ENCODE results near the gene TTC7B. TPM values are rescaled to one million over a fixed set of nuclear protein-coding genes. Genes with fewer than 3 reads are reported as not detected.

TTC7B gene
- total RNA-seq, 4 donors from 2014 or later: 3.3 to 18.1 (median 10.0) TPM

DNA sequence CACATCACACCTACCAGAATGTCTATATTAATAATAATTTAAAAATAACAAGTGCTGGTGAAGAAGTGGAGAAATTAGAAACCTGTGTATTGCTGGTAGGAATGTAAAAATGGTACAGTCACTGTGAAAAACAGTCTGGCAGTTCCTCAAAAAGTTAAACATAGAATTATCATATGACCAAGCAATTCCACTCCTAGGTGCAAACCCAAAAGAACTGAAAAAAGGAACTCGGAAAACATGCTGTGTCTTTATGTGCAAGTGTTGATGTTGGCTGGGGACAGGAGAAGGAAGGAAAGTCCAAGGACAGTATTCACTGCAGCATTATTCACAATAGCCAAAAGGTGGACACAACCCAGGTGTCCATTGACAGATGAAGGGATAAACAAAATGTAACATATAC, 146.5 kb downstream of the TTC7B start:
- TF ChIP-seq POLR2A (IDR thresholded peaks at IDR 0.05): no peak
- TF ChIP-seq, protein P1, sequence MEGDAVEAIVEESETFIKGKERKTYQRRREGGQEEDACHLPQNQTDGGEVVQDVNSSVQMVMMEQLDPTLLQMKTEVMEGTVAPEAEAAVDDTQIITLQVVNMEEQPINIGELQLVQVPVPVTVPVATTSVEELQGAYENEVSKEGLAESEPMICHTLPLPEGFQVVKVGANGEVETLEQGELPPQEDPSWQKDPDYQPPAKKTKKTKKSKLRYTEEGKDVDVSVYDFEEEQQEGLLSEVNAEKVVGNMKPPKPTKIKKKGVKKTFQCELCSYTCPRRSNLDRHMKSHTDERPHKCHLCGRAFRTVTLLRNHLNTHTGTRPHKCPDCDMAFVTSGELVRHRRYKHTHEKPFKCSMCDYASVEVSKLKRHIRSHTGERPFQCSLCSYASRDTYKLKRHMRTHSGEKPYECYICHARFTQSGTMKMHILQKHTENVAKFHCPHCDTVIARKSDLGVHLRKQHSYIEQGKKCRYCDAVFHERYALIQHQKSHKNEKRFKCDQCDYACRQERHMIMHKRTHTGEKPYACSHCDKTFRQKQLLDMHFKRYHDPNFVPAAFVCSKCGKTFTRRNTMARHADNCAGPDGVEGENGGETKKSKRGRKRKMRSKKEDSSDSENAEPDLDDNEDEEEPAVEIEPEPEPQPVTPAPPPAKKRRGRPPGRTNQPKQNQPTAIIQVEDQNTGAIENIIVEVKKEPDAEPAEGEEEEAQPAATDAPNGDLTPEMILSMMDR (IDR thresholded peaks at IDR 0.05): no peak
- H3K4me1 ChIP-seq: peaks cover 5 to 23% (median 7%) of the 10 kb centered on the region in 3 donors
- H3K4me3 ChIP-seq: no peak overlapping the region
- H3K36me3 ChIP-seq: peaks cover 0 to 10% (median 0%) of the 10 kb centered on the region in 3 donors
- H3K27me3 ChIP-seq: no peaks in the 10 kb centered on the region
- H3K9me3 ChIP-seq: no peaks in the 10 kb centered on the region
- H3K27ac ChIP-seq: no peak overlapping the region
- WGBS, 2 donors: 71 to 89% methylated on average over 1 of the region's 1 CpG
- intact Hi-C loops (cut with DNase I): no loop called here
- no peak for DNase-seq

DNA sequence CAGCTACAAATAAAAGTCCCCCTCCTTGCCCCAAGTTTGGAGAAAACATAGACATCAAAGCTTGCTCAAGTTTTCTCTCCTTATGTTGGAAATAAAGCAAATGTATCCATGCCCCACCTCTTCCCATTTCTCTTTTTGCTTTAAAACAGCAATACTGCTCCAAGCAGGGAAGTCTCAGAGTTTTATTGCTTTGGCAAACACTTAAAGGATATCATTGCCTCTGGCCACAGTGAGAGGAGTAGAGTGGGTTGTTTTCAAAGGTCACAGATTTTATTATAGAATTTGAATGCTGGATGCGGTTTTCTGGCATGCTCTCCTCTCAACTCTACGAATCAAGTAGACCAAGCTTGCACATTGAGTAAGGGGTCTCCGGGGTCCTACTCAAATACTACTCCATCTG, 149.7 kb downstream of the TTC7B start:
- Histone ChIP-seq H3K27ac (no peak overlapping the region), H3K36me3 (peaks cover 0 to 10% (median 0%) of the 10 kb centered on the region in 3 donors), H3K4me1 (peaks cover 0 to 7% (median 0%) of the 10 kb centered on the region in 3 donors), H3K4me3 (no peak overlapping the region), H3K9me3 (no peaks in the 10 kb centered on the region), H3K27me3 (no peaks in the 10 kb centered on the region)
- intact Hi-C loops (cut with DNase I): no loop called here
- 49 to 77% methylated on average over 3 of the region's 3 CpGs for WGBS, 2 donors
- no peak for TF ChIP-seq POLR2A (IDR thresholded peaks at IDR 0.05)
- TF ChIP-seq, protein P1 (IDR thresholded peaks at IDR 0.05): no peak
- no peak for DNase-seq

DNA sequence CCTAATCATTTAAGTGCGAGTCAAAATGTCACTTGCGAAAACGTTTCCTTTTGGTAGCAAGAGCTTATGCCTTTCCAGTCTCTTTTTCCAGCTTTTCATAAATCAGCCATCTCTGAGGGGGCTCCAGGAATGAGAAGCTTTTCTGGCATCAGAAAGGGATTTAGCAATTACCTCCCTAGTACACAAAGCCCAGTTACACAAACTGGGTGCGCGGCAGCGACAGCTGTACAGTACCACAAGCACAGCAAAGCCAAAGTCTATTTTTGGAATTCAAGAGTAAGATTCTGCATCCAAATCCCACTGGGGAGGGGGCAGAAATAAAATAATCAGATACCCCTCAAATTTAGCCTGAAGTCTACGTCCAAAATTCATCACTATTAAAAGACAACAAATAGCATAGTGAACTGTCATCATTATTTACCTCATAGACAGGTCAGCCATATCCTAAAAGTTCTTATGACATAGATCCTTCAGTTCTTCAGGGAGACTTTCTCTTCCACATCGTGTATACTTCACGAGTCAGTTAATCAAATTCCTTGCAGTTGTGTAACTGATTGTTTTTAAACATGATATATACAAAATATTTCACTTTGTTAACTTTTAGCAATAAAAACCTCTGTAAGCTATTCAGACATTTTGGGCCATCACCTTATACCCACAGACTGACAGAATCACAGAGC, 150.8 kb downstream of the TTC7B start:
- intact Hi-C loops (cut with DNase I): no loop called here

DNA sequence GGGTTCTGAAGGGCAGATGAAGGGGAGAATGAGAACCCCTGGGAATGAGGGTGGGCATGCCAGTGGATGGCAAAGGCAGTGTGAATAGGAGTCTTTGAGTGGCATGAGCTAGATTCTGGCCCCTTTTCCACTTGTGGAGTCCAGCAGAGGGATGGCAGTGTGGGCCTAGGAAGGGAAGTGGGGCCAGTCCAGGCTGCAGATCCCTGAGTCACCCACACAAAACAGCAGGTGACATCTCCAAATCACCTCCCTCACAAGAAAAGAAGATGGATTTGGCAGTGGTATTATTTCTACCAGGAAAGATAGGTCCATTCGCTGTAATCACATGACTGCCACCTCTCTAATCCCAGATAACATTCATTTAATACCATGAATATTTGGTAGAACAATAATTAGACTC, 151.3 kb downstream of the TTC7B start:
- H3K4me3 ChIP-seq: no peak overlapping the region
- no peak for DNase-seq
- peaks cover 0 to 10% (median 0%) of the 10 kb centered on the region in 3 donors for H3K36me3 ChIP-seq
- no peaks in the 10 kb centered on the region for H3K27me3 ChIP-seq
- H3K27ac ChIP-seq: no peak overlapping the region
- intact Hi-C loops (cut with DNase I): no loop called here
- peaks cover 0 to 9% (median 0%) of the 10 kb centered on the region in 3 donors for H3K4me1 ChIP-seq
- H3K9me3 ChIP-seq: no peaks in the 10 kb centered on the region
- 69 to 87% methylated on average over 1 of the region's 1 CpG for WGBS, 2 donors
- no peak for TF ChIP-seq POLR2A (IDR thresholded peaks at IDR 0.05)
- TF ChIP-seq, protein P1 (IDR thresholded peaks at IDR 0.05): no peak

More for the DNA sequence above, 150.8 kb downstream of the TTC7B start:
- Histone ChIP-seq H3K4me1 (peaks cover 0 to 9% (median 0%) of the 10 kb centered on the region in 3 donors), H3K36me3 (peaks cover 0 to 10% (median 0%) of the 10 kb centered on the region in 3 donors), H3K27ac (no peak overlapping the region), H3K27me3 (no peaks in the 10 kb centered on the region), H3K4me3 (no peak overlapping the region), H3K9me3 (no peaks in the 10 kb centered on the region)
- 76 to 87% methylated on average over 9 of the region's 9 CpGs for WGBS, 2 donors
- TF ChIP-seq, protein P1 (IDR thresholded peaks at IDR 0.05): no peak
- no peak for TF ChIP-seq POLR2A (IDR thresholded peaks at IDR 0.05)
- DNase-seq: no peak

DNA sequence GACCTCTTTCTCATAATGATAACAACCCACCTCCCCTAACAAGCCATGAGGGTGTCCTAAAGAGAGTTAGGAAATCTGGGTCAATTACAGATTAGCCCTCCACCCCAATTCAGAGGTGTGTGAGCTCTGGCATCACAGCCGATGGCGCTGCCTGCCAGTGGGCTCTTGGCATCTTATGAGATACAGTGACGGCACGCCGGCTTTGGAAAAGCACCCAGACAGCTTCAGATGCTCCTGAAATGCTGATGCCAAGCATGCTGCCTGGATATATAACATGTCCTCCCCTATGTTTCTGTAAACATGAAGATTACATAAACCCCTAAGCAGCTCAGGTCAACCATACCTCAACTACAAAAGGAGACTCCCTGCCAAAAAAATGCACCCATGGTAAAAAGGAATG, 152.6 kb downstream of the TTC7B start:
- Histone ChIP-seq H3K4me1 (peaks cover 0 to 9% (median 0%) of the 10 kb centered on the region in 3 donors), H3K27ac (no peak overlapping the region)

More for the DNA sequence above, 152.6 kb downstream of the TTC7B start:
- H3K9me3 ChIP-seq: no peaks in the 10 kb centered on the region
- no peak for DNase-seq
- H3K4me3 ChIP-seq: no peak overlapping the region
- no peak for TF ChIP-seq POLR2A (IDR thresholded peaks at IDR 0.05)
- TF ChIP-seq, protein P1 (IDR thresholded peaks at IDR 0.05): no peak
- H3K36me3 ChIP-seq: peaks cover 0 to 10% (median 0%) of the 10 kb centered on the region in 3 donors
- WGBS, 2 donors: 90 to 92% methylated on average over 5 of the region's 5 CpGs
- no peaks in the 10 kb centered on the region for H3K27me3 ChIP-seq
- intact Hi-C loops (cut with DNase I): no loop called here

All from esophagus squamous epithelium (tissue), 5 donors.